ENCODE measurements around the gene KNTC1.

GRCh38 chr12:122483969-122484368 lies 43.1 kb upstream of the KNTC1 start:
- TF ChIP-seq PHF8 (IDR thresholded peaks at IDR 0.05; ENCODE audit: borderline replicate concordance, low read depth) (no peak), EP300 (IDR thresholded peaks at IDR 0.05) (no peak), EHMT2 (IDR thresholded peaks at IDR 0.05; ENCODE audit: low read depth) (no peak), CTCF (IDR thresholded peaks at IDR 0.05) (no peak), RFX5 (IDR thresholded peaks at IDR 0.05) (no peak)

Data from A549 (cell line).